SW480 (cell line): ENCODE data around the gene TMEM37.
A peak's percentile ranks its signal among the peaks of the same experiment; 100 is the strongest.

Experiments used
- DNase-seq: peaks from one replicate; pipeline ENCODE4 v3.0.0-alpha.2; 2016; ENCODE audit warnings: low spot score

Gene TMEM37

GRCh38 chr2:119455066-119455718 lies 23.5 kb downstream of the TMEM37 start:
- no peak for DNase-seq

DNA sequence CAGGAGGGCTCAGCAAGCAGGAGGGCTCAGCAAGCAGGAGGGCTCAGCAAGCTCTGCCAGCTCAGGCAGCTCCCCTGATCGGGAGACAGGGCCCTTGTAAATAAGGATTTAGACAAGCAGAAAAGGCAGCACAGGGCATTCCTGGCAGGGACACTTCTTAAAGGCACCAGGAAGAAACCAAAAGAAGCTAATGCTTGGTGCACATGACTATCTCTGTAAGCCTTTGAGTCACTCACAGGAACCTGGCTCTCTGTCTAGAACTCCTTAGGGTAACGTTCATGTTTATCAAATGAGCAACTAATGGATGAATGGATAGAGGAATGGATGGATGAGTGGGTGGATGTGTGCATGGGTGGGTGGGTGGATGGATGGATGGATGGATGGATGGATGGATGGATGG lies 28.4 kb downstream of the TMEM37 start:
- no peak for DNase-seq

- DNase-seq: no peak
These were observed 30.2 kb downstream of the TMEM37 start for GRCh38 chr2:119461811-119462210.

DNA sequence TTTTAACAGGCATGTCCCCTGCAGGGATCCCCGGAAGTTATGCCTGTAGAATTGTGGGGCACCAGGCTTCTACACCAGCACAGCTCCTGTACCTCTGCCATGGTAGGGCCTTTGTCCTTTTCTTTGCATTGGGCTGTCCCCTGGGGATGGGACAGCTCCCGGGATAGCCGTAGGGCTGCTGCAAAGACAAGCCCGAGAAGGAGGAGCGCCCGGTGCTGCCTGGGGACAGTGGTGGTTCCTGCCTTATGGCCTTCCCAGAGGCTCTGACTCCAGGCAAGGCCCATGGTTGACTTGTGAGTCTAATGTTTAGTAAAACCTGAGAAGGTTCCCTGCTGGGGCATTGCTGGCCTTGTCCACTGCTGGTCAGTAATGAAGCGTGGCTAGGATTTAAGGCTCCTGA lies 30.9 kb downstream of the TMEM37 start:
- DNase-seq: no peak

DNA sequence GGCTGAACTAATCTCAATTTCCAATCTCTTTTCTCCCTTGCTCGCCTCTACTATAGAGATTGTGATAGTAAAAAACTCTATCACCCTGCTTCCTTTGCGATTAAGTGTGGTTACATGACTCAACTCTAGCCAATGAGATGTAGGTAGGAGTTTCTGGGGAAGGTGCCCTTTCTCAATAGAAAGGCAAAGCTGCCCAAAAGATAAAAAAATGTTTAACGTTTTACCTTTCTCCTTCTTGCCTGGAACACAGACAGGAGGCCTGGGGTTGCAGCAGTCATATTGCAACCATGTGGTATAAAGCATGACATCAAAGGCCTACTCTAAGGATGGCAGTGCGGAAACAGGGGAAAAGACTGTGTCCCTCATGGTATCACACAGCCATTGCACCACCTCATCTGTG lies 31.5 kb downstream of the TMEM37 start:
- no peak for DNase-seq

DNA sequence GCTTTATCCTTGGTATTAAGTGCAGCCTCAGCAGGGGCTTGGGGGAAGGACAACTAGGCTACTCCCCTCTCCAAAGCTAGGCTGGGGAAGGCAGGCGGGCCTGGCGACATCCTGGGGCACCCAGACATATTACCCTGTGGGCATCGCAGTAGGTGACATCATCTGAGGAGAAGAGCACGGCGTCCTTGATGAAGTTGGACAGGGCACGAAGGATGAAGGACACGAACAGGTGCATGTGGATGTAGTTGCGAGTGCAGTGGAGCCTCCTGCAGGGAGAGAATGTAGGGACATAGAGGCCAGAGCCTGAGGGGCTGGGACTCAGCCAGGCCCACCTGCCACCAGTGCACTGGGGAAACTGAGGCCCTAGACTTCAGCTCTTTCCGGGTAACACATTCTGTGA lies 32.3 kb downstream of the TMEM37 start:
- no peak for DNase-seq

DNA sequence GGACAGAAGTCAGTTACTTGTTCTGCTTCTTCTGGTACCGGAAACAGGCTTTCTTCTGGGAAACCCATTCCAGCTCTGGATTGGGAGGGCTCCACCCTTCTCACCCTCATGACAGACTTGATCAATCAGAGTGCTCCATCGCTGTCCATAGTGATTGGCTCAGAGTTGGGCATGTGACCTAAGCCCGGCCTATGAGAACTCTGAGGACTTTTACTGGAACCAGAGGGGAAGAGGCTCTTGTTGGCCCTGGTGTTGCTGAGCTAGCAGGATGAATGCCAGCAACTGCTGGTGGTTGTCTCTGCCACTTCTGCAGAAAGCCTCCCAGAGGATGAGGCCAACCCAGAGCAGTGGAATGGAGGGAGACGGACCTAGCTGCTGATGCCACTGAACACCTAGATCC lies 33.3 kb downstream of the TMEM37 start:
- DNase-seq: peak; percentile 5

DNA sequence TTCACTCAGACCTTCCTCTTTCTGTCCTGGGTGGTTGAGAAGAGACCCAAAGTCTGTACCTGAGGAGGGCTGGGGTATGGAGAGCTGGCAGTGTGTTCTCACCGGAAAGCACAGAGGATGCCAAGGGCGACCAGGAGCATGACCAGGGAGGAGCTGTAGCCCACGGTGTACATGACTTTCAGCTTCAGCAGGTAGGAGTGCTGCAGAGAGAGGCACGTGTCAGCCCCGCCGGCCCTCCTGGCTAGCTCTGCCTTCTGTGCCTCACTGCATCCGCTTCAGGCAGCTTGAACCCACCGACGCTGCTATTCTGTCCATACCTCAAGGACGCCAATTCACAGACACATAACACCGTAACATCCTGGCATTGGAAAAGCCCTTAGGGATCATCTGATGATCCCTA lies 34.0 kb downstream of the TMEM37 start:
- no peak for DNase-seq

GRCh38 chr2:119466373-119466772 lies 34.7 kb downstream of the TMEM37 start:
- DNase-seq: no peak

- no peak for DNase-seq
These were observed 36.7 kb downstream of the TMEM37 start for GRCh38 chr2:119468154-119468955.

GRCh38 chr2:119469131-119469530 lies 37.5 kb downstream of the TMEM37 start:
- no peak for DNase-seq

DNA sequence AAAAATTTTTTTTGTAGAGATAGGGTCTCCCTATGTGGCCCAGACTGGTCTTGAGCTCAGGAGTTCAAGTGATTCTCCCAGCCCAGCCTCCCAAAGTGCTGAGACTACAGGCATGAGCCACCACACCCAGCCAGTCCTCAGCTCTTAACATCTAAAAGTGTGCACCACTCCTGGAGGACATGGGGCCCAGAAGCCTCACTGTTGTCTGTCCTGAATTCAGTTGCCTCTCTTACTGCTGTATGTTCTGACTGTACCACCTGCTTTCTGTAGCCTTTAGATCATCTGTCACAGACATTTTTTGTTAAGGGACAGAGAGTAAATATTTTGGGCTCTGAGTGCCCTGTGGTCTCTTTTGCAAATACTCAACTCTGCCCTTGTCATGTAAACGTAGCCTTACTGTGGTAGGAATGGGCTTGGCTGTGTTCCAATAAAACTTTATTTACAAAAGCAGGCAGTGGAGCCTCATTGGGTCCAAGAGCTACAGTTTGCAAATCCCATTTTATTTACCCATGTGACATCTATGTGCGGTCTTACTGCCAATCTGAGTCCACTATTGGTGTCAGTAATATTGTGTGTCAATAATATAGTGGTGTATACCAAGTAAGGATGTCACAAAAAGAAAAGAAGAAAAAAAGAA lies 38.1 kb downstream of the TMEM37 start:
- no peak for DNase-seq

GRCh38 chr2:119472749-119473148 lies 41.1 kb downstream of the TMEM37 start:
- no peak for DNase-seq

- no peak for DNase-seq
These were observed 42.1 kb downstream of the TMEM37 start for GRCh38 chr2:119473621-119474370.

GRCh38 chr2:119474371-119475224 lies 42.9 kb downstream of the TMEM37 start:
- DNase-seq: no peak

GRCh38 chr2:119475225-119475856 lies 43.7 kb downstream of the TMEM37 start:
- no peak for DNase-seq

DNA sequence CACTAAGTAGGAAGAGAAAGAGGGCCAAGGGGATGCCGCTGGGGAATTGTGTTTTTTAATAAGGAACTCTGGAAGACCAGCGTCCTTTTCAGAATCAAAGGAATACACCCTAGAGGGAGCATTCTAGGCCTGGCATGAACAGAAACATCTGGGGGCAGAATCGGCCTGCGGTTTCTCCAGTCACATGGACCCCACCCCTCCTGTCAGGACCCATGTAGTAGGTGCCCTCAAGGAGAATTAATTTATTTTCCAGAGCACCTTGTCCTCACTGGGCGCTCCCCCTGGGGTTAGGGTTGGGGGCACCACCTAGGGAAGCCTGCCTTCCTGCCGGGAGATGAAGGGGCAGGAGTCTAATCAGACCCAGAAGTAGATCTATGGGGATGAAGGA lies 44.2 kb downstream of the TMEM37 start:
- DNase-seq: no peak

DNA sequence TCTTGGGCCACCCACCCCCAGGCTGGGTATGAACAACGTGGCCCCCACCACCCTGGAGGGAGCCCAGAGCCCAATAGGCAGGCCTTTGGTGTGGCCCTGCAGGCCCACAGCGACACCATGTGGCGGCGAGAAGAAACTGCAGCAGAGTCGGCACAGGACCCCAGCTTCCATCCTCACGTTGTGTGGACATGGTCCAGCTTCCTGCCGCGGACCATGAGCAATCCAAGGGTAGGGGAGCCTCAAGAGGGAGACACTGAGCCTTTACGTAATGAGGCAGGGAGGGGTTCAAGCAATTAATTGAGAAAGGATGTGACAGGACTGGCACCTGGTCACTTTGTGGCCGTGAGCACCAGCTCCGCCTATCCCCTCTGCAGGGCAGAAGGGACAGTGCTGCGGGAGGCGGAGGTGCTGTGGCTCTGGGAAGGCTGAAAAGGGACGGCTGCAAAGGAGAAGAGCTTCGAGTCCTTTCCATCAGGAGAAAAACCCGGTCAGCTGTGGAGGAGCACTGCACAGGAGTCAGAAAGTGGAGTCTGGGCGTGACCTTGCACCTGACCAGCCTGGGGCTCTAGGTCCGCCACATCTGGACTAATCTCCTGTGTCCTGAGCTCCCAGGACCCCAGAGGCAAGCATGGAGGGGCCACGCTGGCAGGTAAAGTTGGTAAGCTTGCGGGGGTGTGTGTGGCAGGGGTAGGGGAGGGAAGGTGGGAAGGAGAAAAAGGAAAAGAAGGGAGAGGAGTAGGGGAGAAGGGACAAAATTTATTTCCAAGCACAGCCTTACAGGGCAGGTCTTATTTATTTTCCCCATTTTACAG lies 44.9 kb downstream of the TMEM37 start:
- peak; percentile 61 for DNase-seq

GRCh38 chr2:119477113-119477505 lies 45.5 kb downstream of the TMEM37 start:
- DNase-seq: no peak
